Bone marrow (tissue), 2 donors: Measurements from ENCODE around the gene PTTG2.
A peak's percentile ranks its signal among the peaks of the same experiment; 100 is the strongest.
"Not testable (repeated sequence)": the region's sequence is repeated elsewhere in the genome, so short reads cannot be mapped to it uniquely, and the experiment has no call there.

ENCODE experiments used
- DNase-seq, 2 donors: peaks; one replicate each; lab custom pipeline; 2025; lab: John Stamatoyannopoulos, UW

Gene PTTG2

DNA sequence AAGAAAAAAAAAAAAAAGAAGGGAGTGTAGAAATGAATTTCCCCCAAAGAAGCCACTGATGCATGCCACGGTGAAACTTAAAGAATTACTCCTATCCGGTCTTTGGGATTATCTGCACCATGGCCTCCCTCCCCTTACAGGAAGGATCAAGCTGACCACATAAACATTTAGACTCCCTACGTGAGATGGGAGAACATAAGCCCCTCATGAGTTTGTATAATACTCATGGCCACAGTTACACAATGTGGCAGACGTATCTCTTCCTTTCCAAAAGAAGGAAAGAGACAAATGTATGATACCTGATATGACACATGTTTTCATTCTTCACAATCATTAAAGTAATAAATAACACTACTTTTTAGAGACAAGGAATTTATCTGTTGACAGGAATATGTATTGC lies 3.3 kb upstream of the PTTG2 start:
- no peak for DNase-seq

- no peak for DNase-seq
Measured at GRCh38 chr4:37958932-37959331, 1.3 kb upstream of the PTTG2 start.

DNA sequence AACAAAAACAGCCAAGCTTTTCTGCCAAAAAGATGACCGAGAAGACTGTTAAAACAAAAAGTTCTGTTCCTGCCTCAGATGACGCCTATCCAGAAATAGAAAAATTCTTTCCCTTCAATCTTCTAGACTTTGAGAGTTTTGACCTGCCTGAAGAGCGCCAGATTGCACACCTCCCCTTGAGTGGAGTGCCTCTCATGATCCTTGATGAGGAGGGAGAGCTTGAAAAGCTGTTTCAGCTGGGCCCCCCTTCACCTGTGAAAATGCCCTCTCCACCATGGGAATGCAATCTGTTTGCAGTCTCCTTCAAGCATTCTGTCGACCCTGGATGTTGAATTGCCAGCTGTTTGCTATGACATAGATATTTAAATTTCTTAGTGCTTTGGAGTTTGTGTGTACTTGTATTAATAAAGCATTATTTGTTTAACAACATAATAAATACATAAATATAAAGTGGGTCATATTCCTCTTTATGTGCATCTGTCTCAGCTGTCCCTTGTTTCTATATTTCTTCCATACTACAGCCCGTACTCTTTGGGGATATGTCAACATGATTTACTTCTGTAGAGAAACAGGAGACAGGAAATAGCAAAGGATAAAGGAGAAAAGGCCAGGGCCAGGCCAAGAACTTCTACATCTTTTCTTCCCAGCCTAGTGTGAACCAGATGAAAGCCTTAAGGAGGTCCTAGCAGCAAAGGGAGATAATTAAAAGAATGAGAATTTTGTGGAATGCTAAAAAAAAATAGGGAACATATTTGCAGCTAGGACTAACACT lies 667 bp downstream of the PTTG2 start:
- DNase-seq: no peak

DNA sequence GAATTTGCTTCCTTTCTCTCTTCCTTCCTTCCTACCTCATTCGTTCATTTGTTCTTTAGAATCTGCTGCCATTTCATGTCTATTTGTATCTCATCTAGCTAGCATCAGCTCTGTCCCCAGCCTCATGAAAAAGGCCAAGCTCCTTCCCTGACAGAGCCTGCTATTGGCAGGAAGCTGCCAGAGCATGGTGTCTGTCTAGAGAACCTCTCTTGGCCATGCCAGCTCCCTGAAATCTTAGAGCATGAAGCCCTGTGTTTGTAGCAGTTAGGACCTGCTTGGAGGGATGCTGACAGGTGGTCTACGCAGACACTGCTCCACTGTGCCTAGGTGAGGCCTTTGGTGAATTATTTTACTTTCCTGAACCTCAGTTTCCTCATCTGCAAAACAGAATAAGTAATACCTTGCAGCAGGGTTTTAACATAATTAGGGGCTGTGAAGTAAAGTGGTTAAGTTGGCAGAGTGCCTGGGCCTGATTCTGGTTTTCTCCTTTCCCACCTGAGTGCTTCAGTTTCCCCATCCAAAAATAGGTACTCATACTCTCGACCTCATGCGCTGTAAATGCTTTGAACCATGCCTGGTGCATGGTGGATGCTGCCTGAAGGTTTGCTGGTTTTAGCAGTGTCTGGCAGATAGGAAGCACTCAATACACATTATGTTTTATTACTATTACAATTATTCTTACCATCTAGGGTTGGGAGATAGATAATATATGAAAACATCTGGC lies 4.7 kb downstream of the PTTG2 start:
- no peak for DNase-seq

DNA sequence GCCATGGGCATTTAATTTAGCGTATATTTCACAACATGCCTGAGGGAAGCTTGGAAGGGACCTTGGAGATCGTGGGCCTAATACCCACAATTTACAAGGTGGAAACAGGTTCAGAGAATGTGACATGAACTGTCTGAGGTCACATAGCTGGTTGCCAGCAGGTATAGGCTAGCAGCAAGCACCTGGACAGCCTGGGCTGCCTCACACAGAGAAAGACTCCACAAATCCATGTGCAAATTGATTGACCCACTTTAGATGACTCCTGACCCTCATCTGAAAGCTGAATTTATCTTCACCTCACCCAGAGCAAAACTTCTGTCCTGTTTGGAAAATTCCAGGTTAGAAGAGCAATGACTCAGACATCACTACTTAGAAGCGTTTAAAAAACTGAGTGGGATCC lies 5.8 kb downstream of the PTTG2 start:
- DNase-seq: no peak

DNA sequence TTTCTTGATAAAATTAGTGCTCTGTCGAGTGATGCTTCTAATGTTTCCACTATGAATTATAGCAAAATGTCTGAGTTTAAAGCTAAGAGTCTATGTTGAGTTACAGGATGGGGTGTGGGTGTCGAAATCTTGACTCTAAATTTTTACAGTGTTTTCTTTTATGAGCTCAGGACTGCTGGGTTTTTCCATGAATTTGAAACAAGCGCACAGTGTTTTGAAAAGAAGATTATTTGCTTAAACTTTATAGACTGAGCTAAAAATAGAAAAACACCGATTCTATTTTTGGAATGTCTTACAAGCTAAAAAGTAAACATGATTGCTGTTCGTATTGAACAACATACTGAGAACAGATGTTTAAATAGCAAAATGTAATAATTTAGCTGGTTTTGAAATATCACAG lies 7.5 kb downstream of the PTTG2 start:
- no peak for DNase-seq

DNA sequence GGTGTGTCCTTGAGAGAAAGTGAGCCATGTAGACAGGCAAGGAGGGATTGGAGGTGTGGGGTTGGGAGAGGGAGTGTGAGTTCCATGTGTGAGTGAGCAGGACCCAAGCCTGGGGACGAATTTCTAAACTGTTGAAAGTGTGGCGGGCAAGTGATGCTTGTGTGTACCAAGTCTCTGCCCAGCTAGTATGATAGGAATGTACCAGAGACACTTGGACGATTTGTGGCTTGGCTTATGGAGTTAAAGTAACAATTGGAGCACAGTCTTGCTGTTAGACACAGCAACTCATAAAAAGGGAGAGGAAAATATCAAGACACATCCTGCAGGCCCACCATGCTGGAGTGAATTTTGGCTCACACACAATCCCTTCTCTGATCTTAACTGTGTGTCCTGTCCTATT lies 8.5 kb downstream of the PTTG2 start:
- no peak for DNase-seq

DNA sequence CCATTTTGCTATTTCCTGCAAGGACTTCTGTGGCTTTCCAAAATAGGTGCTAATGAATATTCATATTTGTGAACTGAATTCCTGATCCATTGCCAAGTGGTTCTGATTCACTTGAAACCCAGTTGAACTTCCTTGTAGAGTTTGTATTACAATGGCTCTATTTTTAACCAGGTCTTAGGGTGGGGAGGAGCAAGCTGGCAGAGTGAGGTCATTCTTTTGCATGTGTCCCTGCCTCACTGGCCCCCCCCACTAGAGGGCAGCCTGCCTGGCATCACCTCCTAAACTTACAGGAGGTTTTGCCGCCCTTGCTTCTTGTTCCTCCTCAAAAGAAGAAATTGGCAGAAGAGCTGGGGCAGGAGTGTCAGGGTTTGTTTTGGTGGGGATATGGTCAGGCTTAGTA lies 10.5 kb downstream of the PTTG2 start:
- peak in 1 of 2 donors; percentile 48 for DNase-seq

DNA sequence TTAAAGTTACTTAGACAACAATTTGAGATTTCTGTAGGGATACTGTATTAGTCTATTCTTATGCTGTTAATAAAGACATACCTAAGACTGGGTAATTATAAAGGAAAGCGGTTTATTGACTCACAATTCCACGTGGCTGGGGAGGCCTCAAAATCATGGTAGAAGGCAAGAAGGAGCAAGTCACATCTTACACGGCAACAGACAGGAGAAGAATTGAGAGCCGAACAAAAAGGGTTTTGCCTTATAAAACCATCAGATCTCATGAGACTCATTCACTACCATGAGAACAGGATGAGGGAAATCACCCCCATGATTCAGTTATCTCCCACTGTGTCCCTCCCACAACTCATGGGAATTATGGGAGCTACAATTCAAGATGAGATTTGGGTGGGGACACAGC lies 11.0 kb downstream of the PTTG2 start:
- no peak for DNase-seq

GRCh38 chr4:37973441-37973840 lies 13.2 kb downstream of the PTTG2 start:
- no peak for DNase-seq

GRCh38 chr4:37975321-37975822 lies 15.2 kb downstream of the PTTG2 start:
- DNase-seq: not testable (repeated sequence)

DNA sequence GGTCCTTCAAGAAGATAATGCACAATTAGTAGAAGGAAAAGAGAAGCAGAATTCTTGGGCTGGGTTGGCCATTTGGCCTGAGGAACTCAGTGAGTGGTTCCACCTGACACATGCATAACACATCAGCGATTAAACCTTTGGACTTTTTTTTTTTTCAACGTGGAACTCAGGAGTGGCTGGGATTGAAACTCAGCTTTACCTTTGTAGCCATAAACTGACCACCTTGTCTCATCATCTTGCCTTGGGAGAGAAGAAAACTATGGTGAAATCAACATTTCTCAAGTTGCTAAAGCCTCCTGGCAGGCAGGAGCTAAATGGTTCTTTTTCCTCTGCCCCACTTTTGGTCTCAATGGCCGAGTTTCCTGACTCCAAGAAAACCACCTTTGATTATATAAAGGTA lies 16.3 kb downstream of the PTTG2 start:
- no peak for DNase-seq

GRCh38 chr4:37976991-37977470 lies 16.8 kb downstream of the PTTG2 start:
- DNase-seq: peak; percentile 51 to 70

DNA sequence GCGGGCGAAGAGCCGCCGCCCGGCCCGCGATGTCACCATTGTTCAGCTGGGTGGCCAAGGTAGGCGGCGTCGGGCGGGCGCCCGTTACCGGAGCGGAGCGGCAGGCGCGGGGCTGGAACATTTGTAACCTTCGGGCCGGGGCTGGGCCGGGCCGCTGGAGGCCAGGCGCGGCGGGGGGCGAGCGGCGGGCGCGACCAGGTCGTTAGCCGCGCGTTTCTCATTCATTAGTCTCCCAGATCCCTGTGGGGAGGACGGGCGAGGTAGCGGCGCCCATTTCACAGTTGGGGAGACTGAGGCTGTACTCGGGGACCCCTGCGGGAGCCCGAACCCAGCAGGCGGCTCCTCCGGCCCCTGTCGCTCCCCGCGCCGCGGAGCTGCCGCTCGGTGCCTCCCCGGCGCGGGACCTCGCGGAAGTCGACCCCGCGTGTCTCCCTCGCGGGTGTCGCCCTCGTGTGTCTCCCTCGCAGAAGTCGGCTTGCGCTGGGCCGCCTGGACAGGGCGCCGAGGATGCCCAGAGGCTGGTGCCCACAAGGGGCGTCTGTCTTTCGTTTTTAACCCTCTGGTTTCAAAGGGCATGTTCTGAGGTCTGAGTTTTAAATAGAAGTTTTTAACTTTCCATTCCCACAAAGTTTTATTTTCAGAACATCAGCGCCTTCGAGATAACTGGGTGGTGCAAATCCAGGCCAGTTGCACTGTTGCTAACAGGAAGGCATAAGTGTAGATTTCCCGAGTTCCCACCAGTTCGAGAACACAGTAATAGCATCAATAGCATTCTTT lies 17.5 kb downstream of the PTTG2 start:
- DNase-seq: peak; percentile 50 to 51

- peak; percentile 26 to 28 for DNase-seq
Measured at GRCh38 chr4:37978248-37978924, 18.2 kb downstream of the PTTG2 start.

- no peak for DNase-seq
Measured at GRCh38 chr4:37980246-37980645, 20.0 kb downstream of the PTTG2 start.

GRCh38 chr4:37981425-37981824 lies 21.2 kb downstream of the PTTG2 start:
- no peak for DNase-seq

- no peak for DNase-seq
Measured at GRCh38 chr4:37981844-37982720, 21.9 kb downstream of the PTTG2 start.

DNA sequence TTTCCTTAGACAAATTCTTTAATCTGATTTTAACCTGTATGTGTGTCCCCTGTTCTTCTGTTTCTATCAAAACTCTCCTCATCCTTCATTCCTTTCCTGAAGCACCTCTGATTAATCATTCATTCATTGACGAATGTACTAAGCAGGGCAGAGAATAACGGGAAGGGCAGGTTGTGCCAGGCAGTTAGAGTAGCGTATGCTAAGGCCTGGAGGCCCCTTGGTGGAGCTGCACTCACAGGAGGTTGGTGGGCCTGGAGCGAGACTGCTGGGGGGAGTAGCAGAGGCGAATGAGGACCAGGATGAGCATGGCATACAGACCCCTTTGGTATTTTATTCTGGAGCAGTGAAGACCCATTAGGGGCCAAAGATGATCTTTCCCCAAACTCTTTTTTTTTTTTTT lies 22.5 kb downstream of the PTTG2 start:
- no peak for DNase-seq

GRCh38 chr4:37983951-37984350 lies 23.8 kb downstream of the PTTG2 start:
- DNase-seq: no peak

DNA sequence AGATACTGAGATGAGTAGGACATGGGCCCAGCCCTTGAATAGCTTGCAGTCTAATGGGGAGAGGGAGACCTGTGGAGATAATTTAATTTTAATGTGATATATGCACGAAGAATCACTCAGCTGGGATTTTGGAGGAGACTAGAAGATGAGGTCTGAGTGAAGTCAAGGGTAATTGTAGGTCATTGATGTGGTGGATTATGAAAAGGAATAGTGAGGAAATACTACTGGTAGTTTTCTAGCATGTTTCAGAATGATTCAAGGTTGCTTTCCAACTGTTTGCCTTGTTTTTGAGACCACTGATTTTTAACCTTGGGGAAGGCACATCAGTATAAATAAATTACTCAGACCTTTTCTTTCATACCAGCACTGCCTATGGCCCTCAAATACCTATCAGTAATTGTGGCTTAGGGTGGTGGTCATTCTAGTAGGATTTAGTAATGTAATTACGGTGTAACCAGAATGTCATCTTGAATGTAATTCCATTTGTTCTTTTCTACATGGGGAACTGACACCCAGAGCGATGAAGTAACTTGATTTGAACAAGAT lies 25.6 kb downstream of the PTTG2 start:
- no peak for DNase-seq
